Stimulated activated CD4-positive, alpha-beta T cell treated with anti-CD3 and anti-CD28 coated beads, Interleukin-15, amount 100 ng/mL, for 48 hours (primary cell): ENCODE measurements around the gene TSPAN3.

Experiments
- DNase-seq, 2 donors: peaks; one replicate each; pipeline ENCODE4 v3.0.0-alpha.2; 2020; ENCODE audit warnings: low read depth in 2 of 2

Gene TSPAN3

GRCh38 chr15:77023576-77024272 lies 47.2 kb downstream of the TSPAN3 start:
- DNase-seq = no peak

GRCh38 chr15:77022646-77023575 lies 48.0 kb downstream of the TSPAN3 start:
- DNase-seq = no peak

GRCh38 chr15:77021803-77022381 lies 49.0 kb downstream of the TSPAN3 start:
- peak in 1 of 2 donors; percentile 44 for DNase-seq

- no peak for DNase-seq
These were observed 49.8 kb downstream of the TSPAN3 start for GRCh38 chr15:77021088-77021481.

GRCh38 chr15:77020348-77021087 lies 50.4 kb downstream of the TSPAN3 start:
- DNase-seq = no peak

- peak in 1 of 2 donors; percentile 37 for DNase-seq
These were observed 51.2 kb downstream of the TSPAN3 start for GRCh38 chr15:77019521-77020331.

GRCh38 chr15:77018796-77019505 lies 52.0 kb downstream of the TSPAN3 start:
- DNase-seq = no peak

- DNase-seq = no peak
These were observed 52.9 kb downstream of the TSPAN3 start for GRCh38 chr15:77017761-77018720.

- no peak for DNase-seq
These were observed 53.7 kb downstream of the TSPAN3 start for GRCh38 chr15:77017091-77017660.

GRCh38 chr15:77016321-77016695 lies 54.6 kb downstream of the TSPAN3 start:
- DNase-seq = no peak

GRCh38 chr15:77015646-77016320 lies 55.1 kb downstream of the TSPAN3 start:
- DNase-seq = no peak

GRCh38 chr15:77014132-77015081 lies 56.5 kb downstream of the TSPAN3 start:
- no peak for DNase-seq

- DNase-seq = peak; percentile 82 to 83
These were observed 57.2 kb downstream of the TSPAN3 start for GRCh38 chr15:77013776-77014131.

GRCh38 chr15:77012868-77013267 lies 58.0 kb downstream of the TSPAN3 start:
- DNase-seq = no peak

- no peak for DNase-seq
These were observed 58.7 kb downstream of the TSPAN3 start for GRCh38 chr15:77012117-77012712.

GRCh38 chr15:77010857-77011256 lies 60.1 kb downstream of the TSPAN3 start:
- no peak for DNase-seq

- DNase-seq = no peak
These were observed 60.6 kb downstream of the TSPAN3 start for GRCh38 chr15:77010312-77010686.
